ENCODE data around the gene CXorf51B. TPM values are rescaled to one million over a fixed set of nuclear protein-coding genes. Genes with fewer than 3 reads are reported as not detected.

Gene CXorf51B
- total and polyA plus RNA-seq, 2 donors (not counting 3 experiments of a cell fraction or from before 2014, with no cell fraction given): not detected

DNA sequence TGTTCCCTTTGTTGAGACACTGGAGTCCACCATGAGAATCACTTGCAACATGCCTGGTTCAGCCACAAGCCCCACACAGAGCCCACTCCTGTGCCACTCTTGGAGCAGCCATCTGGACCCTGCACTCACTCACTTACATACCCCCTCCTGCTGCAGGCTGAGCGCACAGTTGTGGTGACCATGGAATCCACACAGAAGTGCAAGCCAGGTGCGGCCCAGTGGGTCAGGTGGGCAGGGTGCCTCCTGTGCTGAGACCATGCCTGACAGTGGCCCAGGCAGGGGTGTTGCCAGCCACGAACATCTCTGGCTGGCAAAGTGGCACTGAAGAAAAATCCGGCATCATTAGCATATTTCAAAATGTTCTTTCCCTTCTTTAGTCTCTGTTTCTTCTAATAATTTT is 22.4 kb downstream of the CXorf51B start:
- BruUV-seq (replicated peaks): no TSS peak
- H3K9me1 ChIP-seq (replicated peaks; ENCODE audit: control insufficient read depth, extremely low read depth, insufficient read depth, low read length): no peaks in the 10 kb centered on the region

More for the DNA sequence above, 22.4 kb downstream of the CXorf51B start:
- Histone ChIP-seq H3K79me2 (ENCODE audit: control insufficient read depth, insufficient read depth, low read length) (no peaks in the 10 kb centered on the region), H3K9ac (replicated peaks; ENCODE audit: extremely low read depth, insufficient read depth, low read length) (no peak overlapping the region), H3K27ac (ENCODE audit: insufficient read depth, low read depth, low read length) (no peak overlapping the region), H3K4me2 (ENCODE audit: insufficient read depth, low read length) (no peak overlapping the region), H3K4me1 (ENCODE audit: control insufficient read depth, extremely low read depth, insufficient read depth, low read length) (no peaks in the 10 kb centered on the region), H3K27me3 (ENCODE audit: control insufficient read depth in 2 of 2, insufficient read depth in 2 of 2, low read length in 2 of 2) (no peaks in the 10 kb centered on the region), H3K36me3 (ENCODE audit: control insufficient read depth in 2 of 2, extremely low read depth in 1 of 2, insufficient read depth in 2 of 2, low read length in 2 of 2) (no peaks in the 10 kb centered on the region), H3K4me3 (replicated peaks in 1 of 3; ENCODE audit: insufficient read depth in 1 of 3, low read depth in 1 of 3, low read length in 3 of 3) (no peak overlapping the region), H2AFZ (ENCODE audit: low read depth, low read length) (no peak overlapping the region), H4K20me1 (replicated peaks; ENCODE audit: control insufficient read depth, extremely low read depth, insufficient read depth, low read length) (no peaks in the 10 kb centered on the region), H3K9me3 (replicated peaks; ENCODE audit: control insufficient read depth, insufficient read depth, low read length) (no peaks in the 10 kb centered on the region)
- TF ChIP-seq MAX (IDR thresholded peaks at IDR 0.05; ENCODE audit: insufficient read depth, insufficient read length) (no peak), JUN (IDR thresholded peaks at IDR 0.05; ENCODE audit: borderline replicate concordance, insufficient read depth, insufficient read length, low read depth) (no peak), EZH2 (IDR thresholded peaks at IDR 0.05; ENCODE audit: borderline replicate concordance, low read depth, low read length, severe bottlenecking) (no peak), POLR2A (IDR thresholded peaks at IDR 0.05; ENCODE audit: low read depth, low read length) (no peak), GATA2 (IDR thresholded peaks at IDR 0.05; ENCODE audit: insufficient read depth, insufficient read length, low read depth, low read length) (no peak), CTCF (IDR thresholded peaks at IDR 0.05; ENCODE audit: extremely low read depth in 1 of 2, insufficient read depth in 1 of 2, low read depth in 1 of 2, low read length in 2 of 2) (no peak), MYC (IDR thresholded peaks at IDR 0.05; ENCODE audit: low read depth, low read length) (no peak), FOS (IDR thresholded peaks at IDR 0.05; ENCODE audit: borderline replicate concordance, insufficient read depth, low read length) (no peak), POLR2AphosphoS5 (IDR thresholded peaks at IDR 0.05; ENCODE audit: insufficient read depth, low read depth, low read length) (no peak)
- DNase-seq (ENCODE audit: low read depth, low spot score) (no peak), FAIRE-seq (no peak)
- dilution Hi-C loops (cut with MboI; ENCODE audit: extremely low pct_ligation_motif_present, low sequenced_read_pairs): no loop called here
- ChIA-PET POLR2A (no interaction called here), CTCF (no interaction called here)
- intact Hi-C loops (cut with micrococcal nuclease): no loop called here
